Astrocyte (in vitro differentiated cells and primary cell): ENCODE data around the gene NFATC3. TPM values are rescaled to one million over a fixed set of nuclear protein-coding genes. Genes with fewer than 3 reads are reported as not detected.
A peak's percentile ranks its signal among the peaks of the same experiment; 100 is the strongest.
"Not testable (repeated sequence)": the region's sequence is repeated elsewhere in the genome, so short reads cannot be mapped to it uniquely, and the experiment has no call there.

Source experiments
- DNase-seq: peaks from one replicate; pipeline ENCODE4 v3.0.0-alpha.2; 2010; ENCODE audit warnings: low read depth
- FAIRE-seq: peaks from 2 replicates; lab custom pipeline; 2011; peaks lifted over from hg19 to GRCh38; lab: Jason Lieb, UNC
- H2AFZ ChIP-seq: 2 replicates; pipeline ENCODE4 v1.6.0; 2012; ENCODE audit warnings: low read depth, low read length, inconsistent platforms
- H3K27ac ChIP-seq: 2 replicates; pipeline ENCODE4 v1.5.1; 2011; ENCODE audit warnings: low read depth, low read length, inconsistent platforms
- H3K27me3 ChIP-seq: 2 replicates; pipeline ENCODE4 v1.6.0; 2011; ENCODE audit warnings: low read length, inconsistent platforms; ENCODE audit not compliant: insufficient read depth
- H3K36me3 ChIP-seq: 2 replicates; pipeline ENCODE4 v1.5.1; 2011; ENCODE audit warnings: low read length, inconsistent platforms; ENCODE audit not compliant: insufficient read depth
- H3K4me1 ChIP-seq: 2 replicates; pipeline ENCODE4 v1.5.1; 2011; ENCODE audit warnings: low read length, inconsistent platforms; ENCODE audit not compliant: insufficient read depth
- H3K4me2 ChIP-seq: 2 replicates; pipeline ENCODE4 v1.6.0; 2012; ENCODE audit warnings: low read length, inconsistent platforms
- H3K4me3 ChIP-seq: 2 replicates; pipeline ENCODE4 v1.5.1; 2011; ENCODE audit warnings: low read depth, mild to moderate bottlenecking, low read length, inconsistent platforms; ENCODE audit not compliant: insufficient read depth
- H3K79me2 ChIP-seq: 2 replicates; pipeline ENCODE4 v1.6.0; 2012; ENCODE audit warnings: mild to moderate bottlenecking, low read length, inconsistent platforms; ENCODE audit not compliant: insufficient read depth
- H3K9ac ChIP-seq: 2 replicates; pipeline ENCODE4 v1.6.0; 2012; ENCODE audit warnings: mild to moderate bottlenecking, low read length, inconsistent platforms
- H3K9me3 ChIP-seq: 2 replicates; pipeline ENCODE4 v1.5.1; 2012; ENCODE audit warnings: low read depth, mild to moderate bottlenecking, low read length, inconsistent platforms; ENCODE audit not compliant: insufficient read depth
- H4K20me1 ChIP-seq: 2 replicates; pipeline ENCODE4 v1.6.0; 2012; ENCODE audit warnings: low read length, inconsistent platforms; ENCODE audit not compliant: insufficient read depth
- H3K27ac Mint-ChIP-seq: one replicate; pipeline ENCODE4 v1.8.0; 2021; ENCODE audit warnings: mild to moderate bottlenecking, mixed read lengths; ENCODE audit not compliant: unreplicated experiment
- H3K27me3 Mint-ChIP-seq: one replicate; pipeline ENCODE4 v1.8.0; 2021; ENCODE audit warnings: low read depth, mixed read lengths; ENCODE audit not compliant: unreplicated experiment
- H3K36me3 Mint-ChIP-seq: one replicate; pipeline ENCODE4 v1.8.0; 2021; ENCODE audit warnings: low read depth, mixed read lengths; ENCODE audit not compliant: unreplicated experiment
- H3K4me1 Mint-ChIP-seq: one replicate; pipeline ENCODE4 v1.8.0; 2021; ENCODE audit warnings: low read depth, mixed read lengths; ENCODE audit not compliant: unreplicated experiment
- H3K4me3 Mint-ChIP-seq: one replicate; pipeline ENCODE4 v1.8.0; 2021; ENCODE audit warnings: mild to moderate bottlenecking, moderate library complexity, mixed read lengths; ENCODE audit not compliant: unreplicated experiment
- H3K9me3 Mint-ChIP-seq: one replicate; pipeline ENCODE4 v1.8.0; 2021; ENCODE audit warnings: mild to moderate bottlenecking, mixed read lengths; ENCODE audit not compliant: unreplicated experiment
- CTCF ChIP-seq: IDR thresholded peaks from 2 replicates; pipeline ENCODE4 v1.5.1; 2011; ENCODE audit warnings: low read depth, mild to moderate bottlenecking, inconsistent platforms, low read length, moderate library complexity; ENCODE audit not compliant: insufficient read depth
- EZH2 ChIP-seq: IDR thresholded peaks from 2 replicates; pipeline ENCODE4 v1.6.1; 2012; ENCODE audit warnings: mild to moderate bottlenecking, low read length, inconsistent platforms; ENCODE audit not compliant: insufficient read depth
- total RNA-seq: library from RNA; stranded (reverse); gene quantifications from 2 replicates; pipeline ENCODE4 v1.2.1, GENCODE V29; 2021

NFATC3 gene
- total RNA-seq, 1 donor from 2014 or later = 34.0 TPM

GRCh38 chr16:68130520-68130919, 45.4 kb downstream of the NFATC3 start:
- peak overlapping the region; percentile 37 for H3K27ac Mint-ChIP-seq
- H3K9ac ChIP-seq = no peak overlapping the region
- H3K27me3 ChIP-seq = no peaks in the 10 kb centered on the region
- TF ChIP-seq EZH2 = no peak
- TF ChIP-seq CTCF = no peak
- peaks cover 6% of the 10 kb centered on the region for H4K20me1 ChIP-seq
- no peaks in the 10 kb centered on the region for H3K4me1 Mint-ChIP-seq
- H3K4me3 Mint-ChIP-seq = no peak overlapping the region
- DNase-seq = no peak
- no peaks in the 10 kb centered on the region for H3K9me3 Mint-ChIP-seq
- peaks cover 5% of the 10 kb centered on the region for H3K36me3 Mint-ChIP-seq
- H3K9me3 ChIP-seq = no peaks in the 10 kb centered on the region
- H3K27ac ChIP-seq = no peak overlapping the region
- no peak for FAIRE-seq
- no peak overlapping the region for H2AFZ ChIP-seq
- H3K4me1 ChIP-seq = no peaks in the 10 kb centered on the region
- H3K4me2 ChIP-seq = no peak overlapping the region
- H3K4me3 ChIP-seq = no peak overlapping the region
- no peaks in the 10 kb centered on the region for H3K27me3 Mint-ChIP-seq
- no peaks in the 10 kb centered on the region for H3K36me3 ChIP-seq
- peaks cover 8% of the 10 kb centered on the region for H3K79me2 ChIP-seq

GRCh38 chr16:68131813-68132706, 46.9 kb downstream of the NFATC3 start:
- no peak overlapping the region for H2AFZ ChIP-seq
- H3K9me3 ChIP-seq = no peaks in the 10 kb centered on the region
- no peaks in the 10 kb centered on the region for H3K36me3 ChIP-seq
- Mint-ChIP-seq H3K4me3 (no peak overlapping the region), H3K9me3 (no peaks in the 10 kb centered on the region), H3K4me1 (no peaks in the 10 kb centered on the region), H3K27me3 (no peaks in the 10 kb centered on the region), H3K27ac (no peak overlapping the region), H3K36me3 (peaks cover 5% of the 10 kb centered on the region)
- H3K27me3 ChIP-seq = no peaks in the 10 kb centered on the region
- no peak overlapping the region for H3K4me2 ChIP-seq
- FAIRE-seq (no peak), DNase-seq (no peak)
- H3K9ac ChIP-seq = no peak overlapping the region
- no peak overlapping the region for H3K27ac ChIP-seq
- H3K79me2 ChIP-seq = peaks cover 8% of the 10 kb centered on the region
- H3K4me1 ChIP-seq = no peaks in the 10 kb centered on the region
- H3K4me3 ChIP-seq = no peak overlapping the region
- TF ChIP-seq EZH2 (no peak), CTCF (no peak)
- peaks cover 6% of the 10 kb centered on the region for H4K20me1 ChIP-seq

GRCh38 chr16:68133000-68133399, 47.8 kb downstream of the NFATC3 start:
- H3K27me3 ChIP-seq, H3K27ac Mint-ChIP-seq, H3K4me3 ChIP-seq, H4K20me1 ChIP-seq, H2AFZ ChIP-seq, H3K9me3 Mint-ChIP-seq, H3K27ac ChIP-seq, H3K4me2 ChIP-seq, H3K36me3 ChIP-seq, H3K9ac ChIP-seq, H3K4me1 Mint-ChIP-seq, FAIRE-seq, H3K9me3 ChIP-seq, DNase-seq, H3K36me3 Mint-ChIP-seq, H3K4me1 ChIP-seq, H3K4me3 Mint-ChIP-seq, H3K27me3 Mint-ChIP-seq: not testable (repeated sequence)
- peaks cover 10% of the 10 kb centered on the region for H3K79me2 ChIP-seq
